CD4-positive, alpha-beta T cell treated with Interleukin-21 for 1 hour (primary cell): ENCODE results near the gene SORCS2.

Source experiments
- DNase-seq: peaks from one replicate; pipeline ENCODE4 v3.0.0-alpha.2; 2020

The SORCS2 gene

DNA sequence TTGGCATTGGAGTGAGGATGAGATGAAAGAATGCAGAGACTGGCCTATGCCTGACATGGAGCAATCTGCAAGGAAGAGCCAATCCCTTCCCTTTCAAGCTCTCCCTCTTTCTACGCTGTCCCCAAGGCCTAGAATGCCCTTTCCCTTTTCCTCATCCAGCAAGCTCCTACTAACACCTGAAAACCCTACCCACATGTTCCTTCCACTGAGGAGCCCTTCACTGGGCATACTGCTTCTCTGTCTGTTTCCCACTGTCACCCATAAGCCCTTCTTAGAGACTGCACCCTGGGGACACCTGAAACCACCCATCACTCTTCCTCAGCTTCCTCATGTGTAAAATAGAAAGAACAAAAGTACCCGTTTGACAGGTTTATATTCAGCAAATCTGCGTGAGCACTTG is 492.0 kb downstream of the SORCS2 start:
- no peak for DNase-seq

DNA sequence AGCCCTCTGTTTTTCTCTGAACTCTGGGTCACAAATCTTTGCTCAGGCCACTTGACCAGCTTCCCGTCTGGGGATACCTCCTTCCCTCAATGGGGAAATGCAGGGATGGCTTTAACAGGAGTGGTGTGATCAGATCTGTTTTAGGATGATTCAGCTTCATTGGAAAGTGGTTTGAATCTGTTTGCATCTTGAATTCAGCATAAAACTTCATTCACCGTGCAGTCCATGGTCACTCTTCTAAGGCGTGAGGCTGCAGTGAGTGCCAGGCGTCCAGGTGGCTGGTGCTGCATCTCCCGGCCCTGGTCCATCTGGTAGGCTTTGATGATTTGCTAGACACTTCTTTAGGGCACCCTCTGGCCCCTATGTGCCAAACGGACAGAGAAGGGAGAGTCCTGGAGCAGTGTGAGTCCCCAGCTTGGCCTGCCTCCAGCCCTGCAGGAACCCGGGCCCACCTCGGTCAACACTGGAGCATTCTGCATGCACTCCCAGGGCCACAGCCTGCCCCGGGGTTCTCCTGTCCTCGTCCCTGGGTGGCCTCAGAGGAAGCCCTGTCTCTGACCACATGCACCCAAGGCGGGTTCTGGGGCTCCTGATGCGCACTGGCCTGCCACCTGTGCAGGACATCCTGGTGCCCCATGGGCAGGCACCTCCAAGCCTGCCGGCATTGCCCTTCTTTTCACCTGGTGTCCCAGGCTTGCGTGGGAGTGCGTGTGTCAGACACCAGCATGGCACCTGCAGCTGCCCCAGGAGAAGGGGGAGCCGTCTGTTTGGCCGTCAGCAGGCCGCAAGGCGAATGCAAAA is 493.9 kb downstream of the SORCS2 start:
- no peak for DNase-seq

DNA sequence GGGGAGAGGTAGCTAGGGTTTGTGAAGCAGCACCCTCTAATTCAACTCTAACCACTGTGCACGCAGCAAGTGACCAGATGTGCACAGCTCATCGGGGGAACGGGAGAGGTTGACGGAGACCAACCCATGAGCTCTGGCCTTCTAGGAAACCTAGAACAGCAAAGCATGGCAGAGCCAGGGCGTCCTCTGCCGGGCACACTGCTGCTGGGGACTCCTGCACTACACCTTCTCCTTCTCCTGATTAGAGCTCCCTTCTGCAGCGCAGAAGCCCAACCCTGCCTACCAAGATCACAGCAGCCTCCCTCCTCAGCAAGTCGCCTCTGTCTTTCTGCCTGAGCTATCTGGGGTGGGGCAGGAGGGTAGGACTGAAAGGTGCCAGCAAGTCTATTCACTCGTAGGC is 494.7 kb downstream of the SORCS2 start:
- DNase-seq, result no peak

- no peak for DNase-seq
Observed at GRCh38 chr4:7687796-7688195, 495.5 kb downstream of the SORCS2 start.

- no peak for DNase-seq
Observed at GRCh38 chr4:7689773-7690693, 497.7 kb downstream of the SORCS2 start.

DNA sequence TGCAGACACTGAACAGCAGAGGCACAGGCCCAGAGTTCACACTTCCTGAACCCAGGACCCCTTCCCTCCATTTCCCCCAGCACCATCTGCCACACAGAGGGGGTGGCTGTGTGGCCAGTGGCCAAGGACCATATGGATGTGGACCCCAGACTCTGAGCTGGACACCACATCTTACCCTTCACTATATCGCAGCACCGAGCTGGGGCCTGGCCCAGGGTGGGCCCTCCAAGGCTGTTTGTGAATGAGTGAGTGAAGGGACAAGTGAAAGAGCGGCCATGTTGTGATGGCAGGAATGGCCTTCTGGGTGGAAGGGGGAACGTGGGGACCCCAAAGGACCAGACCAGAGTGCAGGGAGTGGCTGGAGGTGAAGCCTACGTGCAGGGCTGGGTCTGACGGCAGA is 498.7 kb downstream of the SORCS2 start:
- DNase-seq, result no peak

DNA sequence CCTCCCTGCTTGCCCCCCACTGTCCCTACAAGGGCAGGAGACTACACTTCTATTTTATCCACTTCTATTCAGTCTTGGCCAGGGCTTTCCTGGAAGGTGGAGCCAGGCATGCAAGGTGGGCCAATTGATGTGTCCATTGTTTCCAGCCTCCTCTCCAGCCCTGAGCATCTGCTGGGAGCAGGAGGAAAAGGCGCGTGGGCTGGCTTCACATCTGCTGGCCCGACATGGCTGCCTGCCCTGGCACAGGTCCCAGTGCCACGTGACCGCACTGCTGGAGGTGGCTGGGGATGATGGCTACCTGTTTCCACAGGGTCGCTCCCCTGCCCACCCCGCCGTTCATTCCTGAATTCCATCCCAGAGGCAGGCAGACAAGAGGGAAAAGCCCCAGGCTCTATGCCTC is 499.6 kb downstream of the SORCS2 start:
- no peak for DNase-seq

- DNase-seq, result no peak
Observed at GRCh38 chr4:7692451-7693236, 500.3 kb downstream of the SORCS2 start.

GRCh38 chr4:7693237-7693608 is 500.9 kb downstream of the SORCS2 start:
- no peak for DNase-seq

DNA sequence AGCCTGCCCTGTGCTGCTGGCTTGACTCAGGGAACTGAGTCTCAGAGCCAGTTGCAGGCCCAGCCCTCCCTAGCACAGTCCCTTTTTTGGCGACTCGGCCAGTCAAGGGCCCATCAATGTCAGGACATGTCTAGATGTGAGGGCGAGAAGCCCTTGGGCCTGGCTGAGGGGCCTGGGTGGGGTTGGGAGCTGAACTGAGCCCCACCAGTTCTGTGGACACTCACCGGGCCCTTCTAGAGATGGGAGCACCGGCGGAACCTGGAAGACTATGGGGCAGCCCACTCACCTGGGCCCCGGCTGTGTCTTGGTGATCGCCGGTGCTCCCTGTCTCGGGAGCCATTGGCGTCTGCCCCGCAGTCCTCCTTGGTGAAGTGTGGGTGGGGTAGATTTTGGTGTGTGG is 501.4 kb downstream of the SORCS2 start:
- DNase-seq, result no peak

DNA sequence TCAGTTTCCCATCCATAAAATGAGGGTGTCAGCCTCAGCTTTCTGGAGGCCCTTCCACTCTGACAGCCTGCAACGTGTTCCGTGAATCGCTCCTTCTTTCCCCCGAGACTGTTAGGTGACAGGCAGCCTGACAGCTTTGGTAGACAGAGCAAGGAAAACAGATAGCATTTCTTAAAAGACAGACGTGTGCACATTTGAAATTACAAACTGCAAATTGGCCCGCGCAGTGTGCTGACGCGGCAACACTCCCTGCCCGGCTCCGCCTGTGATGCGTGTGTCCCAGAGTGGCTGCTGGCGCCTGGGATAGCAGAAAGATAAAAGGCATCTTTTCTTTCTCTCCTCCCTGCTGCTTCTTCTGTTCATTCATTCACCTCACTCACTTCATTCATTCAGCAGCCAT is 502.0 kb downstream of the SORCS2 start:
- DNase-seq, result no peak

- no peak for DNase-seq
Observed at GRCh38 chr4:7697343-7697742, 505.0 kb downstream of the SORCS2 start.

- no peak for DNase-seq
Observed at GRCh38 chr4:7697821-7698220, 505.5 kb downstream of the SORCS2 start.

GRCh38 chr4:7698584-7698983 is 506.2 kb downstream of the SORCS2 start:
- DNase-seq, result no peak

DNA sequence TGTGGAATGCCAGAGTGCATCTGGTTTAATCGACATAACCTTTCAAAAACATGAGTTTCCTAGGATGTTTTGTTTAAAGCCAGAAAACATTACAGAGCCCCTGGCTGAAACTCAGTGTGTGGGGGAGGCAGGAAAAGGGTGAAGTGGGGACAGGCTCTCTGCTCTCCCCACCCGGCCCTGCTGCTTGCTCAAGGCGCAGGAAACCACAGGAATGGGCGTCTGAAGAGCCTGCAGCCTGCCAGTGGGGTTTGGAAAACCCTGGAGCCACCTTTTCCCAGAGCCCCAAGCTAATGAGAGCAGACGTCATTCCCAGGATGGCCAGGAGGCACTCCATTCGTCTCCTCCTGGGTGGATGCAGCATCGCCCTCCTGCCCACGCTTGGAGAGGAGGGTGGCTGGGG is 506.7 kb downstream of the SORCS2 start:
- no peak for DNase-seq

DNA sequence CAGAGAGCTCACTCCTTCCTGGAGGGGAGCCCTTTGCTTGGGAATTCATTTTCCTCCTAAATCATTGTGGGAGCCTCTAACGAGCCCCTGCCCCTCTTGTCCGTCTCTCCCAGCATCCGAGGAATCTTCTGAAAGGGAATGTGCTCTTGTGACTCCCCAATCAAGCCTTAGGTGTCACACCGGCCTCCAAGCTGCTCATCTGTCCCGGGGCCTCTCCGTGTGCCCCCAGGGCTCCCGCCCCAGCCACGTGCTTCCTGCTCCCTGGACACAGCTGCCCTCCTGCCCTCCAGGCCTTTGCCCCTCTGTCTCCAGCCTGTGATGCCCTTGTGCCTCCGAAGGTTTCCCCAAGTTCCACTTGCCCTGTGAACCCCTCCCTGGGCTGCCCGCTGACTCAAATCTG is 507.5 kb downstream of the SORCS2 start:
- DNase-seq, result no peak

DNA sequence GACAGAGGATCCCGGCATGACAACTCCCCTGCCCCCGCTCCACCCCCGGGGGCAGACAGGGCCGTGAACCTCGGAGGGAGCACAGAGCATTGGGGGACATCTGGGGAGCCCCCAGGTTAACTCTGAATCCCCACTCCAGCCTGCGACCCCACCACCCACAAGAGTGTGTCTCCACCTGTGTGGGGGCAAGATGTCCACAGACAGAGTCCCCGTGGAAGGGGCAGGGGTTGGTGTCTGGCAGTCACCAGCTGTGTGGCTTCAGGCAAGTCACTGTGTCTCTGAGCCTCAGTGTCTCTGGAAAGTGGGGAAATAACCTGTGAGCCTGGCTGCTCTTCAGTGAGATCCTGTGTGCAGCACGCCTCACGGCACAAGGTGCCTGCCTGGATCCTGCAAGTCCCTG is 508.3 kb downstream of the SORCS2 start:
- no peak for DNase-seq

- no peak for DNase-seq
Observed at GRCh38 chr4:7701866-7702649, 509.7 kb downstream of the SORCS2 start.

- no peak for DNase-seq
Observed at GRCh38 chr4:7703688-7704087, 511.4 kb downstream of the SORCS2 start.

- DNase-seq, result no peak
Observed at GRCh38 chr4:7704091-7704490, 511.8 kb downstream of the SORCS2 start.

- DNase-seq, result no peak
Observed at GRCh38 chr4:7704625-7705024, 512.3 kb downstream of the SORCS2 start.

DNA sequence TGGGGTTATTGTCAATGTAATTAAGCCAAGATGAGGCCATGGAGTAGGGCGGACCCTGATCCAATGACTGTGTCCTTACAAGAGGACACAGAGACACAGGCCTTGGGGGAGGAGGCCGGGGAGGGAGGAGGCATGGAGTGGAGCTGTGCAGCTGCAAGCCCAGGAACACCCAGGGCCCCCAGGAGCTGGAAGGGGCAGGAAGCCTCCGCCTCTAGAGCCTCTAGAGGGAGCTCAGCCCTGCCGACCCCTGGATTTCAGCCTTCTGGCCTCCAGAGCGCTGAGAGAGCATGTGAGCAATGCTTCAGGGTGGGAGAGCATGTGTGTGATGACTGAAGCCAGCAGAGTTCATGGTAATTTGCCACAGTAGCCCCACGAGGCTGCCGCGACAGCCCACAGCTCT is 512.7 kb downstream of the SORCS2 start:
- DNase-seq, result no peak

GRCh38 chr4:7705593-7705992 is 513.3 kb downstream of the SORCS2 start:
- DNase-seq, result no peak
